ENCODE results near the gene SMARCAD1.
A peak's percentile ranks its signal among the peaks of the same experiment; 100 is the strongest.

SMARCAD1 gene, protein sequence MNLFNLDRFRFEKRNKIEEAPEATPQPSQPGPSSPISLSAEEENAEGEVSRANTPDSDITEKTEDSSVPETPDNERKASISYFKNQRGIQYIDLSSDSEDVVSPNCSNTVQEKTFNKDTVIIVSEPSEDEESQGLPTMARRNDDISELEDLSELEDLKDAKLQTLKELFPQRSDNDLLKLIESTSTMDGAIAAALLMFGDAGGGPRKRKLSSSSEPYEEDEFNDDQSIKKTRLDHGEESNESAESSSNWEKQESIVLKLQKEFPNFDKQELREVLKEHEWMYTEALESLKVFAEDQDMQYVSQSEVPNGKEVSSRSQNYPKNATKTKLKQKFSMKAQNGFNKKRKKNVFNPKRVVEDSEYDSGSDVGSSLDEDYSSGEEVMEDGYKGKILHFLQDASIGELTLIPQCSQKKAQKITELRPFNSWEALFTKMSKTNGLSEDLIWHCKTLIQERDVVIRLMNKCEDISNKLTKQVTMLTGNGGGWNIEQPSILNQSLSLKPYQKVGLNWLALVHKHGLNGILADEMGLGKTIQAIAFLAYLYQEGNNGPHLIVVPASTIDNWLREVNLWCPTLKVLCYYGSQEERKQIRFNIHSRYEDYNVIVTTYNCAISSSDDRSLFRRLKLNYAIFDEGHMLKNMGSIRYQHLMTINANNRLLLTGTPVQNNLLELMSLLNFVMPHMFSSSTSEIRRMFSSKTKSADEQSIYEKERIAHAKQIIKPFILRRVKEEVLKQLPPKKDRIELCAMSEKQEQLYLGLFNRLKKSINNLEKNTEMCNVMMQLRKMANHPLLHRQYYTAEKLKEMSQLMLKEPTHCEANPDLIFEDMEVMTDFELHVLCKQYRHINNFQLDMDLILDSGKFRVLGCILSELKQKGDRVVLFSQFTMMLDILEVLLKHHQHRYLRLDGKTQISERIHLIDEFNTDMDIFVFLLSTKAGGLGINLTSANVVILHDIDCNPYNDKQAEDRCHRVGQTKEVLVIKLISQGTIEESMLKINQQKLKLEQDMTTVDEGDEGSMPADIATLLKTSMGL

DNA sequence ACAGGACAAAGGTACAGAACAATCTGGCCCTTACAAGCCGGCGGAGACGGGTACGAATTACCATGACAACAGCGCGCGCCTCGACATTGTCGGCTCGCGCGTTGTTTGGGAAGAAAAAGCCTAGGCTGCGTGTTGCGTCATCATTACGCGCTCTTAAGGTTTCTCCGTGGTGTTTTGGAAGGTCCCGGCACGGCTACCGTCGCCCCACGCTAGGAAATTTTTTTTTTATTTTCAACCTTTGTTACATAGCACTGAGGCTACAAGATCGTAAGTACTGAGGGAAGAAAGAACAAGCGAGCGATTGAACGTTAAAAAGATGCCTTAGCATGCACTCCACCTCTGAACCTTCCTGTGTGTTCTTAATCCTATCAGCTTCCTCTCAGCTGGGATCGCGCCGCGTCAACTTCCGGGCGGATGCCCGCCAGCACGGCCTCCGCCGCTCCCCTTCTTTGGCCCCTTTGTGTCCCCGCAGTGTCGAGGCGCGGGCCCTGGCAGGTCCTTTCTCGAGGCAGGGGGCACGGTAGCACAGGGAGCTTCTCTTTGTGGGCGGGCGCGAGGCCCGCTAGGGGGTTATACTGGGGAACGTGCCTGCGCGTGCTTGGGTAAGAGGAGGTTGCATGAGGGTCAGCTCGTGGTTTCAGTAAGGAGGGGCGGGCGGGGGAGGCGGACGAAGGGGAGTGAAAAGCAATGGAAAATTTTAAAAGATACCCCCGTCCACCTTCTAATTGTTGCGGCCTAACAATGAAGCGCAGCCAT lies at the start of gene SMARCAD1:
Gene SMARCAD1 (plus strand): TSS at position 397 of the 756 bp plus-strand sequence. CDS start 530 bp downstream, outside the sequence.
- Mint-ChIP-seq H3K36me3 (ENCODE audit: low read depth) (peaks cover 27% of the 10 kb centered on the region), H3K27me3 (peaks cover 7% of the 10 kb centered on the region), H3K27ac (peak within 1 kb of the TSS; percentile 99), H3K4me3 (peak within 1 kb of the TSS; percentile 88), H3K4me1 (ENCODE audit: low read depth) (peaks cover 35% of the 10 kb centered on the region), H3K9me3 (no peaks in the 10 kb centered on the region)

DNA sequence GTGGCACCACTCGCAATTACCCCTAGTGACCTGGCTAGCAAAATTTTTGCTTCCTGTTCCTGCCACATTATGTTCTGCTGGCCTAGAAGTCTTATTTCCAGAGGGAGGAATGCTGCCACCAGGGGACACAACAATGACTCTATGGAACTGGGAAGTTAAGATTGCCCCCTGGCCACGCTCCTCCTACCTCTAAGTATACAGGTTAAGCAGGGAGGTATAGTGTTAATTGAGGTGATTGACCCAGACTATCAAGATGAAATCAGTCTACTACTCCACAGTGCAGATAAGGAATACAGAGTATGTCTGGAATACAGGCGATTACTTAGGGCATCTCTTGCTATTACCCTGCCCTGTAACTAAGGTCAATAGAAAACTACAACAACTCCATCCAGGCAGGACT lies 48.8 kb upstream of the SMARCAD1 start:
- peaks cover 4% of the 10 kb centered on the region for H3K9me3 Mint-ChIP-seq

DNA sequence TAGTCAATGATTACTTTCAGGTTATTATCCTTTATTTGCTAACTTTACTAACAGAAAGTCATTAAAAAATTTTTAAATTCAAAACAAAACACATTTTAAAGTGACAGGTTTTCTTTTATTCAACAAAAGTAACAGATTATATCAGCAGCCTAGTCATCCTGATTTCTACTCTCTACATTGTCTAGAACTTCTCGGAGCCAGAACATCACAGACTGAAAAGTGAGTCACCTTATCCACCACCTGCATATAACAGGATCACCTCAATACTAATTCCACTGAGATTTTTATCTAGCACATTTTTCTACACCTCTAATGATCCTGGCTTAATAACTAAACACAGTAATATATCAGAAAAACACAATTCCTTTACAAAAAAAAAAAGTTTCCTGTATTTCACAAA lies 47.9 kb upstream of the SMARCAD1 start:
- Mint-ChIP-seq H3K4me1 (ENCODE audit: low read depth) (peaks cover 3% of the 10 kb centered on the region), H3K36me3 (ENCODE audit: low read depth) (no peaks in the 10 kb centered on the region), H3K9me3 (peaks cover 4% of the 10 kb centered on the region), H3K4me3 (no peak overlapping the region), H3K27ac (no peak overlapping the region), H3K27me3 (no peaks in the 10 kb centered on the region)

More for the DNA sequence above, 48.8 kb upstream of the SMARCAD1 start:
- Mint-ChIP-seq H3K27ac (no peak overlapping the region), H3K27me3 (no peaks in the 10 kb centered on the region), H3K4me1 (ENCODE audit: low read depth) (peaks cover 3% of the 10 kb centered on the region), H3K36me3 (ENCODE audit: low read depth) (no peaks in the 10 kb centered on the region), H3K4me3 (no peak overlapping the region)

DNA sequence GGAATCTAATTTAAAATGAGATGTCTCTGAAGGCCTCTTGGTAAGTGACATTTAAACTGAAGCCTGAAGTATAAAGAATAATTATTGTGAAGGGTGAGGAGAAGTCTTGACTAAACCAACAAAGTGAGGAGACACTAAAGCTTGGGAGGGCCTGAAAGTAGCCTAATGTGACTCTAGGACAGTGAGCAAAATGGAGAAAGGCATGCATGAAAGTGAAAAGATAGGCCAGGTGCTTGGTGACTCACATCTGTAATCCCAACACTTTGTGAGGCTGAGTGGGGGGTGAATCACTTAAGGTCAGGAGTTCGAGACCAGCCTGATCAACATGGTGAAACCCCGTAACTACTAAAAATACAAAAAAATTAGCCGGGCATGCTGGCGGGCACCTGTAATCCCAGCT lies 46.9 kb upstream of the SMARCAD1 start:
- H3K9me3 Mint-ChIP-seq, result peaks cover 4% of the 10 kb centered on the region
- no peak overlapping the region for H3K4me3 Mint-ChIP-seq
- H3K27ac Mint-ChIP-seq, result no peak overlapping the region
- peaks cover 3% of the 10 kb centered on the region for H3K4me1 Mint-ChIP-seq (ENCODE audit: low read depth)
- H3K36me3 Mint-ChIP-seq (ENCODE audit: low read depth), result no peaks in the 10 kb centered on the region
- H3K27me3 Mint-ChIP-seq, result no peaks in the 10 kb centered on the region

DNA sequence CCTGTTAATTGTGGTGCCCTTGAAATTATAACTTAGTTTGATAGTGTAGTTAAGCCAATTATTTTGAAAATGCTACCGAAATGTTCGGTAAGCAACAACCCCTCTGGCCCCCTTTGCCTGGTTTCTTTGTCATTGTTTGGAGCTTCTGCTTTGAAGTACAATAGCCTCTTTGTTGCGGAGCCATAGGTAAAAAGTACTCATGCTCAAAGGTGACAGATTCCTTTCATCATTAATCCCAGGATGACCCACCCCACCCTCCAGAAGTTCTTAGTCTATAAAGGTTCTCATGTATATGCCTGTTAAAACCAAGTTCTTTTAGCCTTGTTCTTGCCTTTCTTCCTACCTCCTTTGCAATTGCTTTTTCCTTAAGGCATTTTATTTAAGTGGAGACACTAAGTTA lies 42.4 kb upstream of the SMARCAD1 start:
- Mint-ChIP-seq H3K36me3 (ENCODE audit: low read depth) (no peaks in the 10 kb centered on the region), H3K4me1 (ENCODE audit: low read depth) (peaks cover 3% of the 10 kb centered on the region), H3K4me3 (no peak overlapping the region), H3K27me3 (no peaks in the 10 kb centered on the region), H3K9me3 (peaks cover 4% of the 10 kb centered on the region), H3K27ac (no peak overlapping the region)

DNA sequence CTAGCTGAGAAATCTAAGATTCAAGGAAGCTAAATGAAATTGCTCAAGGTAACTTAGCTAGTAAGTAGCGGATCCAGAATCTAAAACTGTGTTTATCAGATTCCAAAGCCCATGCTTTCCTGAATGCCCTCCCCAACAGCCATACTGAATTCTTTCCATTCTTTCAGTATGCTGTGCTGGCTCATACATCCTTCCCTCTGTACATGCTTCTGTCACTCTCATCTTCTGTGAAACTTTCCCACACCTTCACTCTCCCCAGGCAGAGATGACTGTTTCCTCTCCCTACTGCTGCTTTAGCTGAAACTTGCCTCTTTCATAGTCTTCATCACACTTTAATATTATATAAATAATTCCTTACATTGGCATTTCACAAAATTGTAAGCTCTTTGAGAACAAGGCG lies 39.3 kb upstream of the SMARCAD1 start:
- Mint-ChIP-seq H3K4me3 (no peak overlapping the region), H3K27me3 (peaks cover 4% of the 10 kb centered on the region), H3K36me3 (ENCODE audit: low read depth) (no peaks in the 10 kb centered on the region), H3K9me3 (no peaks in the 10 kb centered on the region), H3K27ac (no peak overlapping the region), H3K4me1 (ENCODE audit: low read depth) (no peaks in the 10 kb centered on the region)

DNA sequence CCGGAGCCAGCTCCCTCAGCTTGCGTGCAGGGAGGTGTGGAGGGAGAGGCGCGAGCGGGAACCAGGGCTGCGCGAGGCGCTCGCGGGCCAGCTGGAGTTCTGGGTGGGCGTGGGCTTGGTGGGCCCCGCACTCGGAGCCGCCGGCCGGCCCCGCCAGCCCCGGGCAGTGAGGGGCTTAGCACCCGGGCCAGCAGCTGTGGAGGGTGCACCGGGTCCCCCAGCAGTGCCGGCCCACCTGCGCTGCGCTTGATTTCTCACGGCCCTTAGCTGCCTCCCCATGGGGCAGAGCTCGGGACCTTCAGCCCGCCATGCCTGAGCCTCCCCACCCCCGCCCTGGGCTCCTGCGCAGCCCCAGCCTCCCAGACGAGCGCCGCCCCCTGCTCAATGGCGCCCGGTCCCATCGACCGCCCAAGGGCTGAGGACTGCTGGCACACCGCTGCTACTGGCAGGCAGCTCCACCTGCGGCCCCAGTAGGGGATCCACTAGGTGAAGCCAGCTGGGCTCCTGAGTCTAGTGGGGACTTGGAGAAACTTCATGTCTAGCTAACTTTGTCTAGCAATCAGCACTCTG lies 37.8 kb upstream of the SMARCAD1 start:
- H3K27ac Mint-ChIP-seq, result no peak overlapping the region
- no peaks in the 10 kb centered on the region for H3K36me3 Mint-ChIP-seq (ENCODE audit: low read depth)

DNA sequence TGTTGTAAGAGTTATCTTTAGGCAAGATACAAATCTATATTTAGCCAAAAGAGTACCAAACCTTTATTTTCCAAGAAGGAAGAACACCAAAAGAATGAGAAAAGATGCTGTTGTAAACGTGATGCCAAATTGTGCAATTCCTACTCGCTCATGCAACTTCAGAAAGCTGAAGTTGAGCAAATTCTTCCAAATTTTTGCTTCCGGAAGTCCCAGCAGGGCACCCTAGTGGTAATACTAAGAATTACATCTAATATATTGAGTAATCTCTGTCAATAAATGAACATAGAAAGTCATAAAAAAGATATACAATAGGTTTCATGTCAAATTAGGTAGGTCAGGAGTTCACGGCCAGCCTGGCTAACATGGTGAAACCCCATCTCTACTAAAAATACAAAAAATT lies 36.0 kb upstream of the SMARCAD1 start:
- H3K27me3 Mint-ChIP-seq, result peaks cover 14% of the 10 kb centered on the region
- H3K4me1 Mint-ChIP-seq (ENCODE audit: low read depth), result no peaks in the 10 kb centered on the region
- H3K9me3 Mint-ChIP-seq, result no peaks in the 10 kb centered on the region
- no peaks in the 10 kb centered on the region for H3K36me3 Mint-ChIP-seq (ENCODE audit: low read depth)
- no peak overlapping the region for H3K4me3 Mint-ChIP-seq
- H3K27ac Mint-ChIP-seq, result no peak overlapping the region

More for the DNA sequence above, 37.8 kb upstream of the SMARCAD1 start:
- Mint-ChIP-seq H3K4me3 (no peak overlapping the region), H3K4me1 (ENCODE audit: low read depth) (no peaks in the 10 kb centered on the region), H3K9me3 (no peaks in the 10 kb centered on the region), H3K27me3 (peaks cover 4% of the 10 kb centered on the region)

DNA sequence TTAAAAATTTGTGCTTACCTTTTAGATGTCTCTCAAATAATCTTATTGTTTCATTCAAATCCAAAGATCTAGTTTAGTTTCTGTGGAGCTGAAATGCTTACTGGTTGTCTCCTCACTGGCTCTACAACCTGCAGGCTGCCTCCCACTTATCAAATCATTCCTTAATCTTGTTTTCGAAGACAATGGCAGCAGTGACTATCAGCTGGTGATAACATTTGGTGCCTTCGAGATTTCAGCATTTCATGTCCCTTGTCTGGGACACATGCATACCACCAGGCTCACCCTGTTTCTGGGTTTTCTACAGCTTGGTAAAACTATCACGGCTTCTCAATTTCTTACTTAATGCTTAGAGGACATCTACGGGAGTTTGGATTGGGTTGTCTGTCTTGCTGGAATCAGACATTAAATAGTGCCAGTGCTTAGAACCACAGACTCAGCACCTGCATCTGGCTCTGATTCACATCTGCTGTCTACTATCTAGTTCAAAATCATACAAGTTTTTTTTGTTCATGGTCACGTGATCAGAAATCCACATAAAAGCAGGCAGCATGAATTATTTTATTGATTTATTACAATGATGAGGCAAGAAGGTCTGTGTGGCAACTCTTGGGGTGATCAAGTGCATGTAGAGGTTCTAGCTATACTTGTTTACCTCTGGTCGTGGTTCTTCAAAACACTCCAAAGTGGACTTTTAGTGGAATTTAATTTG lies 32.0 kb upstream of the SMARCAD1 start:
- peaks cover 24% of the 10 kb centered on the region for H3K27me3 Mint-ChIP-seq
- no peaks in the 10 kb centered on the region for H3K9me3 Mint-ChIP-seq
- no peaks in the 10 kb centered on the region for H3K36me3 Mint-ChIP-seq (ENCODE audit: low read depth)
- no peak overlapping the region for H3K27ac Mint-ChIP-seq
- H3K4me1 Mint-ChIP-seq (ENCODE audit: low read depth), result no peaks in the 10 kb centered on the region
- no peak overlapping the region for H3K4me3 Mint-ChIP-seq

DNA sequence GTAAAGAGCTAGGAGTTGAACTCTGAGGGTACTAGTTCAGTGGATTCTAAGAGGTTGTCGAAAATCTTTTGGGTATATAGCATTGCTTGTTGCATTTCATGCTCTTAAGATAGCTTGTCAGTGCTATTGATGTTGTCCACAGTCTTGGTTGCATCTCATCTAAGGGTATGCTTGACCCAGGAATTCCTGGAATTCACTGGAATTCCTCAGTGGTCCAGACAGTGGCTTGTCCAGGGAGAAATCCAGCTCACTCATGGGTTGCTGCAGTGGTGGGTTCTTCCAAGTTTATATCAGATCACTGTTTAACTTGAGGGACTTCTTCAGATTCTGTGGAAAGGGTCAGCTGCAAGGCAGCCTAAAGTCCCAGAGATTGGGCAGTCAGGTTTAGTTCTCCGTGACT lies 29.8 kb upstream of the SMARCAD1 start:
- H3K36me3 Mint-ChIP-seq (ENCODE audit: low read depth), result no peaks in the 10 kb centered on the region
- peaks cover 31% of the 10 kb centered on the region for H3K27me3 Mint-ChIP-seq
- H3K9me3 Mint-ChIP-seq, result no peaks in the 10 kb centered on the region
- no peaks in the 10 kb centered on the region for H3K4me1 Mint-ChIP-seq (ENCODE audit: low read depth)
- H3K4me3 Mint-ChIP-seq, result no peak overlapping the region
- H3K27ac Mint-ChIP-seq, result no peak overlapping the region

DNA sequence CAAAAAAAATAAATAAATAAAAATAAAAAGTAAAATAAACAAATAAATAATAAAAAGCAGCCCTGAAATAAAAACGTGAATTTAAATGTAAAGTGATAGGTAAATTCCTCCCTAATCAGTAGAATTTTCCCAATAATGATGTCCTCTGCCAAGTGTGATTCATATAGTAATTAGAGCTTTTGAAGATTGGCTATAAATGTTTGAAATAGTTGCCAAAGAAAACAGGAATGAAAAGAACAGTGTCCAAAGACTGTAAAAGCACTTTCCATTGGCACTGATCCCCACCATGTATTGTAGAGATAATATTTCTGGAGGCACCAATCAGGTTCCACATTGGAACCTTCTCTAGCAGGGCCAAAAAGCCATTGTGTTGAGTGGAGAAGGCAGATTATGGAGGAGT lies 25.9 kb upstream of the SMARCAD1 start:
- no peaks in the 10 kb centered on the region for H3K36me3 Mint-ChIP-seq (ENCODE audit: low read depth)
- no peaks in the 10 kb centered on the region for H3K4me1 Mint-ChIP-seq (ENCODE audit: low read depth)
- H3K27me3 Mint-ChIP-seq, result peaks cover 33% of the 10 kb centered on the region
- no peak overlapping the region for H3K4me3 Mint-ChIP-seq
- H3K9me3 Mint-ChIP-seq, result no peaks in the 10 kb centered on the region
- H3K27ac Mint-ChIP-seq, result no peak overlapping the region

DNA sequence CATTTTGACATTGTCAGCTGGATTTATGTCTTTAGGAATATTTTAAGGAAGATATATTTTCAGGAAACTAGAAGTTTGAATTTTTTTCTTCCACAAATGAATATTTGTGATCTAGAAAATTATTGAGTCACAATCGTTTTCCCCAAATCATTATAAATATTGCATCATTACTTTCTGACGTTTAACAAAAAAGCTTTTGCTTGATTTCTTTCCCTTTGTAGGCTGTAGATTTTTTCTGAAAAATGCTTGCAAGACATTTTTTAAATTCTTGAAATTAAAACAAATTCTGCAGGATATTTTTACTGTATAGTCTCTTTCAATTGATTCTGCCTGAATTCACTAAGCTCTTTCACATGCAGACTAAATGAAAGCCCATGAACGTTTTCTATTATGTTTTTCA lies 4.9 kb upstream of the SMARCAD1 start:
- H3K4me3 Mint-ChIP-seq, result no peak overlapping the region
- no peaks in the 10 kb centered on the region for H3K36me3 Mint-ChIP-seq (ENCODE audit: low read depth)
- H3K27me3 Mint-ChIP-seq, result peaks cover 14% of the 10 kb centered on the region
- peaks cover 4% of the 10 kb centered on the region for H3K9me3 Mint-ChIP-seq
- H3K4me1 Mint-ChIP-seq (ENCODE audit: low read depth), result no peaks in the 10 kb centered on the region
- no peak overlapping the region for H3K27ac Mint-ChIP-seq

DNA sequence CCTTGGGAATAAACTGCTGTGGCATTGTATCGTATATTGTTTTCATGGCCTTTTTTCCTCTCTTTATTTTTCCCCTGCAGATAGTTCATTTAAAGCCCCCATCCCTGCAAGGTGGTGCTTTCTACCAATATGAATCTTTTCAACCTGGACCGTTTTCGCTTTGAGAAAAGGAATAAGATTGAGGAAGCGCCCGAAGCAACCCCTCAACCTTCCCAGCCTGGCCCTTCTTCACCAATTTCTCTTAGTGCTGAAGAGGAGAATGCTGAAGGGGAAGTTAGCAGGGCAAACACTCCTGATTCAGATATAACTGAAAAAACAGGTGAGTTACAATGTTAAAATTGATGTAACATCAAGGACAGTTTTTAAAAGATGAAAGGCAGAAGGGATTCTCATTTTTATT lies 601 bp downstream of the SMARCAD1 start:
- H3K9me3 Mint-ChIP-seq, result no peaks in the 10 kb centered on the region
- H3K4me3 Mint-ChIP-seq, result peak overlapping the region; percentile 88
- peaks cover 41% of the 10 kb centered on the region for H3K4me1 Mint-ChIP-seq (ENCODE audit: low read depth)
- peaks cover 33% of the 10 kb centered on the region for H3K36me3 Mint-ChIP-seq (ENCODE audit: low read depth)
- H3K27me3 Mint-ChIP-seq, result peaks cover 6% of the 10 kb centered on the region
- peak overlapping the region; percentile 99 for H3K27ac Mint-ChIP-seq

DNA sequence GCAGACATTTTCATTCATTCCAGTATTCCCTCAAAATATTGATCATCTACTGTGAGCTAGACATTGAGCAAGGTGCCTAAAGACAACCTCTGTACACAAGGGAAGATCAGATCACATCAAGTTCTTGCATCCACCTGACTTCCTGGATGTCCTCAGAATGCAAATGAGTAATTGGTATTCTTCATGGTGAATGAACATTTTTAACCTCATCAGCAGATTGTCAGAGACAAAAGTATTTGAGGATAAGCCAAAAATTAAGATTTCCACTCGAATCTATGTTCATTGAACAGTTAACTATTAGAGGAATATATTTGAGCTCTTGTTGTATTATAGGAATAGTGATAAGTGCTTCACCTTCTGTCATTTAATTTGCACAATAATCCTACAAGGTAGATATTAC lies 1.3 kb downstream of the SMARCAD1 start:
- H3K4me3 Mint-ChIP-seq, result peak overlapping the region; percentile 88
- H3K27me3 Mint-ChIP-seq, result no peaks in the 10 kb centered on the region
- H3K9me3 Mint-ChIP-seq, result no peaks in the 10 kb centered on the region
- H3K36me3 Mint-ChIP-seq (ENCODE audit: low read depth), result peaks cover 40% of the 10 kb centered on the region
- H3K4me1 Mint-ChIP-seq (ENCODE audit: low read depth), result peaks cover 47% of the 10 kb centered on the region
- peak overlapping the region; percentile 99 for H3K27ac Mint-ChIP-seq

Data from stimulated activated naive CD8-positive, alpha-beta T cell treated with anti-CD3 and anti-CD28 coated beads, Interleukin-15, Interleukin-2, amounts not matched to agents 100 ng/mL and 50 ng/mL, for 24 hours (primary cell).